ENCODE measurements around the gene TET2.
"Not testable (repeated sequence)": the region's sequence is repeated elsewhere in the genome, so short reads cannot be mapped to it uniquely, and the experiment has no call there.

Gene TET2

GRCh38 chr4:105283501-105283900 lies 136.8 kb downstream of the TET2 start:
- TF ChIP-seq CTCF (conservative IDR thresholded peaks at IDR 0.05) (no peak), ZFX (IDR thresholded peaks at IDR 0.05) (no peak)

GRCh38 chr4:105288121-105288520 lies 141.4 kb downstream of the TET2 start:
- no peak overlapping the region for H3K27ac ChIP-seq
- TF ChIP-seq ZFX (IDR thresholded peaks at IDR 0.05) = no peak
- no peak for TF ChIP-seq CTCF (conservative IDR thresholded peaks at IDR 0.05)

More at GRCh38 chr4:105283501-105283900, 136.8 kb downstream of the TET2 start:
- H3K27ac ChIP-seq = no peak overlapping the region

- TF ChIP-seq CTCF (conservative IDR thresholded peaks at IDR 0.05) (no peak), ZFX (IDR thresholded peaks at IDR 0.05) (no peak)
- H3K27ac ChIP-seq = no peak overlapping the region
Measured at GRCh38 chr4:105291925-105292324, 145.2 kb downstream of the TET2 start.

- TF ChIP-seq CTCF (conservative IDR thresholded peaks at IDR 0.05) = no peak
- TF ChIP-seq ZFX (IDR thresholded peaks at IDR 0.05) = no peak
- no peak overlapping the region for H3K27ac ChIP-seq
Measured at GRCh38 chr4:105293360-105293759, 146.7 kb downstream of the TET2 start.

- TF ChIP-seq CTCF (conservative IDR thresholded peaks at IDR 0.05) (no peak), ZFX (IDR thresholded peaks at IDR 0.05) (no peak)
Measured at GRCh38 chr4:105296672-105297071, 150.0 kb downstream of the TET2 start.

GRCh38 chr4:105299027-105299426 lies 152.4 kb downstream of the TET2 start:
- H3K27ac ChIP-seq = not testable (repeated sequence)

More at GRCh38 chr4:105296672-105297071, 150.0 kb downstream of the TET2 start:
- no peak overlapping the region for H3K27ac ChIP-seq

- no peak for TF ChIP-seq ZFX (IDR thresholded peaks at IDR 0.05)
- no peak for TF ChIP-seq CTCF (conservative IDR thresholded peaks at IDR 0.05)
- no peak overlapping the region for H3K27ac ChIP-seq
Measured at GRCh38 chr4:105304085-105304484, 157.4 kb downstream of the TET2 start.

GRCh38 chr4:105305019-105305836 lies 158.6 kb downstream of the TET2 start:
- no peak for TF ChIP-seq ZFX (IDR thresholded peaks at IDR 0.05)
- TF ChIP-seq CTCF (conservative IDR thresholded peaks at IDR 0.05) = no peak
- no peak overlapping the region for H3K27ac ChIP-seq

Measured in C4-2B (cell line).